Mammary epithelial cell (primary cell): ENCODE measurements around the gene KRTAP5-5.
"Not testable (repeated sequence)": the region's sequence is repeated elsewhere in the genome, so short reads cannot be mapped to it uniquely, and the experiment has no call there.

Experiments
- EZH2 ChIP-seq: IDR thresholded peaks from 2 replicates; pipeline ENCODE4 v1.6.1; 2012; ENCODE audit warnings: low read length, inconsistent platforms, borderline replicate concordance
- TF ChIP-seq, protein P1 (sequence below), 2 donors: IDR thresholded peaks in 1 of 2; conservative IDR thresholded peaks in 1 of 2; 2 replicates each; pipeline ENCODE4 v1.5.1; 2011 to 2012; ENCODE audit warnings: inconsistent platforms in 2 of 2, low read length in 2 of 2, mild to moderate bottlenecking in 2 of 2, control low read depth in 1 of 2, low read depth in 1 of 2; ENCODE audit not compliant: insufficient read depth in 1 of 2; ENCODE audit errors: extremely low read depth in 1 of 2

DNA sequence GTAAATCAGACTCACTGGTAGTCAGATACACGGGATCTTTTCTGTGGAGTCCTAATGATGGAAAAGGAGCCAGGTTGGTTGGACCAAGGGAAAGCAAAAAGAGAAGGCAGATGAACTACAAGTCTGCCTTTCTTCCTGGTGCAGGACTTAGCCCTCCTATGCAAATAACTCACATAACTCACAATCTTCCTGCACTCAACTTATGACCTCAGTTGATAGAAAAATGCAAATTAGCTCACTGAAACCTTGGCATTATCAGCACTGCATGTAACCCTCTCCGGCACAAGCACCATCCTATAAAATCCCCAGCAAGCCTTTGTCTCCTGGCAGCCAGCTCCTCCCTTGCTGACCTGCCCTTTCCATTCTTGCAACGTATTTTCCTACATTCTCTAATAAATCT is 27.9 kb upstream of the KRTAP5-5 start:
- TF ChIP-seq, protein P1, sequence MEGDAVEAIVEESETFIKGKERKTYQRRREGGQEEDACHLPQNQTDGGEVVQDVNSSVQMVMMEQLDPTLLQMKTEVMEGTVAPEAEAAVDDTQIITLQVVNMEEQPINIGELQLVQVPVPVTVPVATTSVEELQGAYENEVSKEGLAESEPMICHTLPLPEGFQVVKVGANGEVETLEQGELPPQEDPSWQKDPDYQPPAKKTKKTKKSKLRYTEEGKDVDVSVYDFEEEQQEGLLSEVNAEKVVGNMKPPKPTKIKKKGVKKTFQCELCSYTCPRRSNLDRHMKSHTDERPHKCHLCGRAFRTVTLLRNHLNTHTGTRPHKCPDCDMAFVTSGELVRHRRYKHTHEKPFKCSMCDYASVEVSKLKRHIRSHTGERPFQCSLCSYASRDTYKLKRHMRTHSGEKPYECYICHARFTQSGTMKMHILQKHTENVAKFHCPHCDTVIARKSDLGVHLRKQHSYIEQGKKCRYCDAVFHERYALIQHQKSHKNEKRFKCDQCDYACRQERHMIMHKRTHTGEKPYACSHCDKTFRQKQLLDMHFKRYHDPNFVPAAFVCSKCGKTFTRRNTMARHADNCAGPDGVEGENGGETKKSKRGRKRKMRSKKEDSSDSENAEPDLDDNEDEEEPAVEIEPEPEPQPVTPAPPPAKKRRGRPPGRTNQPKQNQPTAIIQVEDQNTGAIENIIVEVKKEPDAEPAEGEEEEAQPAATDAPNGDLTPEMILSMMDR (conservative IDR thresholded peaks at IDR 0.05 in 1 of 2, IDR thresholded peaks at IDR 0.05 in 1 of 2; ENCODE audit: extremely low read depth in 1 of 2, insufficient read depth in 1 of 2, low read depth in 1 of 2, low read length in 2 of 2): not testable (repeated sequence)
- not testable (repeated sequence) for TF ChIP-seq EZH2
